ENCODE data around the gene TPSAB1.
A peak's percentile ranks its signal among the peaks of the same experiment; 100 is the strongest.

TPSAB1 gene

DNA sequence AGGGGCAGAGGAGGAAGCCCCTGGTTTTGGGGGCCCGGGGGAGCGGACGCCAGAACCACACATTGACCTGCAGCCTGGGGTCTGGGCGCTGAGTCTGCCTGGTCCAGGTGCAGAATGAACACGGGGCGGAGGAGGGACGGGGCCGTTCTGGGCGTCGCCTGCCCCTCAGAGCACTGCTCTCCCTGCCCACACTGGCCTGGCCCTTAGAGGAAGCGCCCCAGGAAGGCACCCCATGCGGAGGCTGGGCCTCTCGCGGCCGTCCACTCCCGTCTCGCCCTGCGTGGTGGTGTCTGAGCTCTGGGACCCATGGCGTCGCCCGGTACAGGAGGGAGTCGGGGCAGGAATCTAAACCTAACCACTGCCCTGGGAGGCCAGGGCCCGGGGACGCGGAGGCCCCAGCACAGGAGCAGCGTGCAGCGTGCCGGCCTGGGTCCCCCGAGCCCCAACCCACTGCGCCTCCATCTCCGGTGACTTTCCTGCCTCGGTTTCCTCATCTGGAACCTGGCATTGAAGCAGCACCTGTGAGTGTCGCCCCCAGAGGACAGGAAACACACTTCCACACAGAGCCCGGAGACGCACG lies 19.7 kb downstream of the TPSAB1 start:
- 83% methylated on average over 36 of the region's 36 CpGs for WGBS
- no peak overlapping the region for H3K4me3 ChIP-seq (ENCODE audit: insufficient read depth in 1 of 2, low read depth in 1 of 2, low read length in 2 of 2)
- no peak overlapping the region for H2BK120ac ChIP-seq (ENCODE audit: low read depth, low read length)
- no peak for DNase-seq
- no peak overlapping the region for H3K23ac ChIP-seq (ENCODE audit: low read length in 2 of 2)
- no peak overlapping the region for H3K18ac ChIP-seq (ENCODE audit: low read depth in 1 of 2, low read length in 2 of 2)
- H3K4me1 ChIP-seq (ENCODE audit: control insufficient read depth, insufficient read depth, low read depth, low read length): peaks cover 2% of the 10 kb centered on the region
- no peaks in the 10 kb centered on the region for H3K36me3 ChIP-seq (ENCODE audit: control insufficient read depth in 1 of 2, insufficient read depth in 2 of 2, low read depth in 1 of 2, low read length in 2 of 2)
- no peak overlapping the region for H4K91ac ChIP-seq (ENCODE audit: low read length)
- no peak overlapping the region for H3K27ac ChIP-seq (ENCODE audit: low read length, poor library complexity, severe bottlenecking)
- H3K27me3 ChIP-seq (ENCODE audit: control insufficient read depth in 1 of 2, insufficient read depth in 1 of 2, low read length in 2 of 2): peaks cover 27 to 55% of the 10 kb centered on the region in 2 experiments
- no peak overlapping the region for H2BK12ac ChIP-seq (ENCODE audit: low read length in 2 of 2)
- H3K9me3 ChIP-seq (ENCODE audit: control insufficient read depth, low read length): no peaks in the 10 kb centered on the region
- no peak overlapping the region for H3K14ac ChIP-seq (ENCODE audit: low read length in 2 of 2)
- no peak overlapping the region for H2BK15ac ChIP-seq (ENCODE audit: low read depth, poor library complexity, severe bottlenecking)
- H3K4ac ChIP-seq (ENCODE audit: low read depth in 1 of 2, low read length in 2 of 2): no peak overlapping the region
- no peak overlapping the region for H2BK5ac ChIP-seq (ENCODE audit: low read depth, low read length, poor library complexity, severe bottlenecking)
- no peak overlapping the region for H3K4me2 ChIP-seq (ENCODE audit: low read length, poor library complexity, severe bottlenecking)
- H2AFZ ChIP-seq (ENCODE audit: low read depth, low read length): no peak overlapping the region
- H2AK5ac ChIP-seq (ENCODE audit: low read length, severe bottlenecking): no peak overlapping the region
- no peak overlapping the region for H4K8ac ChIP-seq (ENCODE audit: low read length)
- H3K9ac ChIP-seq (ENCODE audit: low read length): no peak overlapping the region
- H3K79me1 ChIP-seq (replicated peaks; ENCODE audit: low read length, poor library complexity, severe bottlenecking): no peaks in the 10 kb centered on the region

DNA sequence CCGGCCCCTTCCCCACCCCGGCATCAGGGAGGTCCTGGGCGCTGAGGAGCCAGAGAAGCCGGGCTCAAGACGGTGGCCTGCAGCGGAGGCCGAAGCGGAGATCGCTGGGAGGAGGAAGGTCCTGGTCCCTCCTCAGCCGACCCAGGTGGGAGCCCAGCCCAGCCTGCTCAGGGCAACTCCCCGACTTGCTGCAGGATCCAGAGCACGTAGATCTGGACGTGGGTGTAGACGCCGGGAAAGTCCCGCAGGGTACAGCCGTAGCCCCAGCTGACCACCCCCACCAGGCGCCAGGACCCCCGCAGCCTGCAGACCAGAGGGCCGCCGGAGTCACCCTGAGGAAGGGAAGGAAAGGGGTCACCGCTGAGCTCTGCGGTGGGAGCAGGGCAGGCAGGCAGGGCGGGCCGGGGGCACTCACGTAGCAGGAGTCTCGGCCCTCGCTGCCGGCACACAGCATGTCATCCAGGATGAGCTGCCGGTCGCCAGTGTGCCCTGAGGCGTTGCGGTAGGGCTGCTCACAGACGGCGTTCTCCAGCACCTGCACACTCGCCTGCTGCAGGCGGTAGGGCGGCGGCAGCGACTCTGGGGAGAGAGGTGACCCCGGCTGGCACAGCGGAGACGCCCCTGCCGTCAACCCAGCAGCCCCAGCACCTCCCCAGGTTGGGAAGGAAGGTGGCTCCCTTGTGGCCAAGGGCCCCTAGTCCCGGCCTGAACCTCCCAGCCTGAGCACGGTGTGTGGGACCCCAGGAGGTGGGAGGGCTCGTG lies 20.8 kb downstream of the TPSAB1 start:
- Histone ChIP-seq H3K27ac (ENCODE audit: low read length, poor library complexity, severe bottlenecking) (no peak overlapping the region), H2BK5ac (ENCODE audit: low read depth, low read length, poor library complexity, severe bottlenecking) (no peak overlapping the region), H3K4me1 (ENCODE audit: control insufficient read depth, insufficient read depth, low read depth, low read length) (peaks cover 2% of the 10 kb centered on the region), H2BK12ac (ENCODE audit: low read length in 2 of 2) (no peak overlapping the region), H3K4ac (ENCODE audit: low read depth in 1 of 2, low read length in 2 of 2) (no peak overlapping the region), H3K4me2 (ENCODE audit: low read length, poor library complexity, severe bottlenecking) (no peak overlapping the region), H3K9me3 (ENCODE audit: control insufficient read depth, low read length) (no peaks in the 10 kb centered on the region), H2BK15ac (ENCODE audit: low read depth, poor library complexity, severe bottlenecking) (no peak overlapping the region), H2AFZ (ENCODE audit: low read depth, low read length) (no peak overlapping the region), H3K9ac (ENCODE audit: low read length) (no peak overlapping the region), H3K79me1 (replicated peaks; ENCODE audit: low read length, poor library complexity, severe bottlenecking) (no peaks in the 10 kb centered on the region), H3K23ac (ENCODE audit: low read length in 2 of 2) (peak overlapping the region in 1 of 2 experiments; percentile 47), H4K91ac (ENCODE audit: low read length) (no peak overlapping the region), H4K8ac (ENCODE audit: low read length) (no peak overlapping the region), H2AK5ac (ENCODE audit: low read length, severe bottlenecking) (no peak overlapping the region), H3K4me3 (ENCODE audit: insufficient read depth in 1 of 2, low read depth in 1 of 2, low read length in 2 of 2) (no peak overlapping the region), H2BK120ac (ENCODE audit: low read depth, low read length) (no peak overlapping the region), H3K27me3 (ENCODE audit: control insufficient read depth in 1 of 2, insufficient read depth in 1 of 2, low read length in 2 of 2) (peaks cover 27 to 60% of the 10 kb centered on the region in 2 experiments), H3K18ac (ENCODE audit: low read depth in 1 of 2, low read length in 2 of 2) (no peak overlapping the region), H3K36me3 (ENCODE audit: control insufficient read depth in 1 of 2, insufficient read depth in 2 of 2, low read depth in 1 of 2, low read length in 2 of 2) (no peaks in the 10 kb centered on the region), H3K14ac (ENCODE audit: low read length in 2 of 2) (no peak overlapping the region)
- DNase-seq: no peak
- 60% methylated on average over 43 of the region's 47 CpGs for WGBS

DNA sequence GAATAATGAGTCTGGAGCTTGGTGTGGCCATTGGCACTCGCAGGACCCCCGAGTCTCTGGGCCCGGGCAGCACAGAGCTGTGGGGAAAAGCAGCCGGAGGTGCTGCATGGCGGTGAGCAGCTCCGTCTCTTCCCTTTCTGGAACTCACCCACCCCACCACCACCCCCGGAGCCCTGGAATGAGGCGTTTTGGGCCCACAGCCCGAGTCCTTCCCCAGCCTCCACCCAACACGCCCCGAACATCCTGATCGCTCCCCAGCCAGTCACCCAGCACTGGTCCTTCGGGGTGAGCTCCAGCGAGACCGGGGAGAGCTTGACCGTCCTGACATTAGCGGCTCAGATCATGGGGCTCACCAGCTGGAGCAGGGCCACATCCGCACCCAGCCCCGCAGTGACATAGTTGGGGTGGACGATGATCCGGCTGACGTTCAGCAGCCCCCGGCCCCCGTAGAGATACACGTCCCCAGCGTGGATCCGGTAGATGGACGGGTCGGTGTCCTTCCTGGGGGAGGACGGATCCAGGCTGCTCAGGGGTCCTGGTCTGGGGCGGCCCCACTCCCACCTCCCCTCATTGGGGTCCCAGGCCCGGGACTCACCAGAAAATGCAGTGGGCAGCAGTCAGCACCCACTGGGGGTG lies 21.8 kb downstream of the TPSAB1 start:
- WGBS: 89% methylated on average over 32 of the region's 32 CpGs
- H3K36me3 ChIP-seq (ENCODE audit: control insufficient read depth in 1 of 2, insufficient read depth in 2 of 2, low read depth in 1 of 2, low read length in 2 of 2): no peaks in the 10 kb centered on the region
- H3K18ac ChIP-seq (ENCODE audit: low read depth in 1 of 2, low read length in 2 of 2): no peak overlapping the region
- no peak overlapping the region for H2AFZ ChIP-seq (ENCODE audit: low read depth, low read length)
- H3K4me3 ChIP-seq (ENCODE audit: insufficient read depth in 1 of 2, low read depth in 1 of 2, low read length in 2 of 2): no peak overlapping the region
- no peak overlapping the region for H3K4ac ChIP-seq (ENCODE audit: low read depth in 1 of 2, low read length in 2 of 2)
- H2BK120ac ChIP-seq (ENCODE audit: low read depth, low read length): no peak overlapping the region
- no peak overlapping the region for H2BK15ac ChIP-seq (ENCODE audit: low read depth, poor library complexity, severe bottlenecking)
- no peak overlapping the region for H2AK5ac ChIP-seq (ENCODE audit: low read length, severe bottlenecking)
- no peaks in the 10 kb centered on the region for H3K79me1 ChIP-seq (replicated peaks; ENCODE audit: low read length, poor library complexity, severe bottlenecking)
- H3K23ac ChIP-seq (ENCODE audit: low read length in 2 of 2): no peak overlapping the region
- peaks cover 27 to 61% of the 10 kb centered on the region in 2 experiments for H3K27me3 ChIP-seq (ENCODE audit: control insufficient read depth in 1 of 2, insufficient read depth in 1 of 2, low read length in 2 of 2)
- H3K9ac ChIP-seq (ENCODE audit: low read length): no peak overlapping the region
- H4K91ac ChIP-seq (ENCODE audit: low read length): no peak overlapping the region
- no peak overlapping the region for H4K8ac ChIP-seq (ENCODE audit: low read length)
- H3K4me1 ChIP-seq (ENCODE audit: control insufficient read depth, insufficient read depth, low read depth, low read length): peaks cover 2% of the 10 kb centered on the region
- H3K9me3 ChIP-seq (ENCODE audit: control insufficient read depth, low read length): no peaks in the 10 kb centered on the region
- no peak overlapping the region for H3K14ac ChIP-seq (ENCODE audit: low read length in 2 of 2)
- H3K4me2 ChIP-seq (ENCODE audit: low read length, poor library complexity, severe bottlenecking): no peak overlapping the region
- no peak overlapping the region for H2BK5ac ChIP-seq (ENCODE audit: low read depth, low read length, poor library complexity, severe bottlenecking)
- no peak overlapping the region for H2BK12ac ChIP-seq (ENCODE audit: low read length in 2 of 2)
- no peak for DNase-seq
- H3K27ac ChIP-seq (ENCODE audit: low read length, poor library complexity, severe bottlenecking): no peak overlapping the region

DNA sequence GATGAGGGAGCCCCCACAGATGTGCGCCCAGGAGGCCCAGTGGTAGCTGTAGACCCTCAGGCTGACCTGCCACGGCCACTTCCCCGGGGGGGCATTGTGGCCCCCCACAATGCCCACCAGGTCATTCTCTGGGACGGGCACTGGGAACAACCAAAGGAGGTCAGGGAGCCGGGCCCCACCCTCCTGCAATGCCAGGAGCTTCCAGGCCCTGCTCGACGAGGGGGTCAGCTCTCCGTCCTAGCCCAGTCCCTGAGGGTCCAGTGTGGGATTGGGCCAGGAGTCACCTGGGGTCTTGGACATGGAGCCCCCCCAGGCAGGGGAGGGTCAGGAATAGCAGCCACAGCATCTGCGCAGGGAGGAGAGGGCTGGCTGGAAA lies 22.3 kb downstream of the TPSAB1 start:
- Histone ChIP-seq H3K23ac (ENCODE audit: low read length in 2 of 2) (no peak overlapping the region), H3K9ac (ENCODE audit: low read length) (no peak overlapping the region), H3K9me3 (ENCODE audit: control insufficient read depth, low read length) (no peaks in the 10 kb centered on the region), H2BK15ac (ENCODE audit: low read depth, poor library complexity, severe bottlenecking) (no peak overlapping the region), H4K8ac (ENCODE audit: low read length) (no peak overlapping the region), H2AK5ac (ENCODE audit: low read length, severe bottlenecking) (no peak overlapping the region), H3K27me3 (ENCODE audit: control insufficient read depth in 1 of 2, insufficient read depth in 1 of 2, low read length in 2 of 2) (peaks cover 27 to 57% of the 10 kb centered on the region in 2 experiments), H3K18ac (ENCODE audit: low read depth in 1 of 2, low read length in 2 of 2) (no peak overlapping the region), H3K4me2 (ENCODE audit: low read length, poor library complexity, severe bottlenecking) (no peak overlapping the region), H3K4ac (ENCODE audit: low read depth in 1 of 2, low read length in 2 of 2) (no peak overlapping the region), H2AFZ (ENCODE audit: low read depth, low read length) (no peak overlapping the region), H2BK12ac (ENCODE audit: low read length in 2 of 2) (no peak overlapping the region), H4K91ac (ENCODE audit: low read length) (no peak overlapping the region), H3K36me3 (ENCODE audit: control insufficient read depth in 1 of 2, insufficient read depth in 2 of 2, low read depth in 1 of 2, low read length in 2 of 2) (no peaks in the 10 kb centered on the region), H2BK5ac (ENCODE audit: low read depth, low read length, poor library complexity, severe bottlenecking) (no peak overlapping the region), H3K79me1 (replicated peaks; ENCODE audit: low read length, poor library complexity, severe bottlenecking) (no peaks in the 10 kb centered on the region), H3K4me3 (ENCODE audit: insufficient read depth in 1 of 2, low read depth in 1 of 2, low read length in 2 of 2) (no peak overlapping the region), H3K27ac (ENCODE audit: low read length, poor library complexity, severe bottlenecking) (no peak overlapping the region), H3K14ac (ENCODE audit: low read length in 2 of 2) (no peak overlapping the region), H2BK120ac (ENCODE audit: low read depth, low read length) (no peak overlapping the region), H3K4me1 (ENCODE audit: control insufficient read depth, insufficient read depth, low read depth, low read length) (peaks cover 2% of the 10 kb centered on the region)
- no peak for DNase-seq
- 90% methylated on average over 9 of the region's 9 CpGs for WGBS

Measured in mesenchymal stem cell (in vitro differentiated cells and primary cell).